ENCODE measurements around the gene CENATAC. TPM values are rescaled to one million over a fixed set of nuclear protein-coding genes. Genes with fewer than 3 reads are reported as not detected.
A peak's percentile ranks its signal among the peaks of the same experiment; 100 is the strongest.
"Not testable (repeated sequence)": the region's sequence is repeated elsewhere in the genome, so short reads cannot be mapped to it uniquely, and the experiment has no call there.

The CENATAC gene
- total RNA-seq, 2 experiments from 2014 or later = 17.4 to 18.0 TPM

DNA sequence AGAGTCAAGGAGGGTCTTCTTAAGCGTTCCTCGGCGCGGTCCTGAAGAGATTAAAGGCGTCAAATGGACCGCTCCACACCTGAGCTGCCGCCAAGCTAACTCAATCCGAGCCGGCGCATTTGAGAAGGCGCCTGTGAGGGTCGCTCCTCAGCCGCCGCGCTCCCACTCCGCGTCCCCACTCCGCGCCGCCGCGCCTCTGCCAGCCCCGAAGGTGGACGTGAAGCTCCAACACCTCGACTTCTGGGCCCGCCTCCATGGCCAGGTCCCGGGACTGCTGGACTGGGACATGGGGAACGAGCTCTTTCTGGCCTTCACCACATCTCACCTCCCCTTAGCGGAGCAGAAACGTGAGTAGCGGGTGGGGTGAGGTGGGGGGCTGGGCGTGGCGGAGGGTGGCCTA, 26.3 kb upstream of the CENATAC start, which contains the start of gene FOXR1:
FOXR1 (plus strand) TSS at position 116 of the 400 bp plus-strand sequence; CDS start at position 287, 171 bp downstream.
- CTCF ChIA-PET = interaction anchor here (0.7 kb wide), 1 partner anchor 12 kb away, joined by 3 read pairs; no protein-coding TSS in a partner anchor
- intact Hi-C loops (cut with micrococcal nuclease) = no loop called here
- no peaks in the 10 kb centered on the region for H3K9me3 Mint-ChIP-seq

DNA sequence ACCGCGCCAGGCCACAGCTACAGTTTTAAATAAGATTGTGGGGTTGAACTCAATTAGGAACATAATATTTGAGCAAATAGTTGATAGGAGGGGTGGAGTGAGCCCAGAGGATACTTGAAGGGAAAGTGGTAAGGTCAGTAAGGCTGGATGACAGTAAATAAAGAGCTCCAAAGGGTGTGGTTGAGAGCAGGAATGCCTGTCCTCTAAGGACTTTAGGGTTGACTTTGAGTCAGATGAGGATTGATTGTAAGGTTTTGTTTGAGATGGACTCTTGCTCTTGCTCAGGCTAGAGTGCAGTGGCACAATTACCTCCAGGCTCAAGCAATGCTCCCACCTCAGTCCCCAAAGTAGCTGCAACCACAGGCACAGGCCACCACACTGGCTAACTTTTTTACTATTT, 24.0 kb upstream of the CENATAC start:
- no peak overlapping the region for H3K27ac Mint-ChIP-seq
- no peaks in the 10 kb centered on the region for H3K9me3 Mint-ChIP-seq
- CTCF ChIA-PET = interaction anchor here (0.6 to 1.4 kb wide), 2 partner anchors 9 to 284 kb away, joined by 3 to 4 read pairs; no protein-coding TSS in a partner anchor

More for the DNA sequence above, 26.3 kb upstream of the CENATAC start, which contains the start of gene FOXR1:
- Mint-ChIP-seq H3K4me1 (ENCODE audit: low read depth) (no peaks in the 10 kb centered on the region), H3K36me3 (ENCODE audit: low read depth) (no peaks in the 10 kb centered on the region), H3K27me3 (ENCODE audit: low read depth) (no peaks in the 10 kb centered on the region), H3K4me3 (no peak within 1 kb of the TSS), H3K27ac (no peak within 1 kb of the TSS)
- DNase-seq = no peak

DNA sequence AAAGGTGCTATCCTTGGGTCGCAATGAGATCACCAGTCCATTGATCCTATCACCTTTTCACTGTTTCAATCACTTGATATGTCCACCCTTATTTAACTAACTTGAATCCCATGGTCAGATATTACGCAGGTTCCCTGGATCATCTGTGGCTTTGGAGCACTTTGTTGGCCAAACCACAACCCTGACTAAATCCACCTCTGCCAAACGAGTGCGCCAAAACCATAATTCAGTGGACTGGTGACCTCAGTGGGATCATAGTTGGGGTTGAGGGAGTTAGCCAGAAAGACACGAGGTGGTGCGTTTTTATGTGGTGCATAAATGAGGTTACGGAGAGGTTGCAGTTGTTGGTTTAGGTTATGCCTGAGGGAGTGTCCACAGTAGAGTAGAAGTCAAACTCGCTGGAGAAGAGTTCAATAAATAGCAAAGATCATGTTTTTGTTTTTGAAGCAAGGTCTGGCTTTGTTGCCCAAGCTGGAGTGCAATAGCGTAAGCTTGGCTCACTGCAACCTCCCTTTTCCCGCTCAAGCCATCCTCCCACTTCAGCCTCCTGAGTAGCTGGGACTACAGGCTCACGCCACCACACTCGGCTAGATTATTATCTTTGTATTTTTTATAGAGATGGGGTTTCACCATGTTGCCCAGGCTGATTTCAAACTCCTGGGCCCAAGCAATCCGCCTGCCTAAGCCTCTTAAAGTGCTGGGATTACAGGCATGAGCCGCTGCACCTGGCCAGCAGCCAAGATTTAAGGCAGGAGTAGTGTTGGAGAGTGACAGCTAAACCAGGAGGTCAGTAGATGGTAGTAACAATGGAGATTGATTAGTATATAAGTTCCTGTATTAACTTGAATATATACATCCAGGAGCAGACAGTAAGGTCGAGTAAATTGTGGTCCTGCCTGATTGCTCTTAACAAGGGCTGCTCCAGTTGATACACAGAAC, 21.9 kb upstream of the CENATAC start:
- intact Hi-C loops (cut with micrococcal nuclease) = no loop called here
- Mint-ChIP-seq H3K27me3 (ENCODE audit: low read depth) (no peaks in the 10 kb centered on the region), H3K9me3 (no peaks in the 10 kb centered on the region), H3K27ac (no peak overlapping the region), H3K4me3 (no peak overlapping the region), H3K36me3 (ENCODE audit: low read depth) (no peaks in the 10 kb centered on the region), H3K4me1 (ENCODE audit: low read depth) (no peaks in the 10 kb centered on the region)
- no peak for DNase-seq
- CTCF ChIA-PET = no interaction called here

More for the DNA sequence above, 24.0 kb upstream of the CENATAC start:
- no peak for DNase-seq
- Mint-ChIP-seq H3K4me3 (no peak overlapping the region), H3K4me1 (ENCODE audit: low read depth) (no peaks in the 10 kb centered on the region), H3K27me3 (ENCODE audit: low read depth) (no peaks in the 10 kb centered on the region), H3K36me3 (ENCODE audit: low read depth) (no peaks in the 10 kb centered on the region)
- intact Hi-C loops (cut with micrococcal nuclease) = no loop called here

DNA sequence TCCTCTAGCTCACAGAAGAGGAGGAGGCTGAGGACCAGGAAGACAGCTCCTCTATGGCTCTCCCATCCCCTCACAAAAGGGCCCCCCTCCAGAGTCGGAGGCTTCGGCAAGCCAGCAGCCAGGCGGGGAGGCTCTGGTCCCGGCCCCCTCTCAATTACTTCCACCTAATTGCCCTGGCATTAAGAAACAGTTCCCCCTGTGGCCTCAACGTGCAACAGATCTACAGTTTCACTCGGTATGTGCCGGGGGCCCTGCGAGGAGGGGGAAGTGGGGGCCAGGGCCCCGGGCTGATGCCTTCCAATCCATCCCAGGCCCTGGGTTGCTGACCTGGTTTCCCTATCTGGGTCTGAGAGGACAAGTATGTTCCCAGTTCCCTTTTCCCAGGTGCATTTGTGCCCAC, 18.5 kb upstream of the CENATAC start:
- no peaks in the 10 kb centered on the region for H3K27me3 Mint-ChIP-seq (ENCODE audit: low read depth)
- H3K27ac Mint-ChIP-seq = no peak overlapping the region
- H3K4me3 Mint-ChIP-seq = no peak overlapping the region
- no peaks in the 10 kb centered on the region for H3K4me1 Mint-ChIP-seq (ENCODE audit: low read depth)
- no peaks in the 10 kb centered on the region for H3K36me3 Mint-ChIP-seq (ENCODE audit: low read depth)
- intact Hi-C loops (cut with micrococcal nuclease) = no loop called here
- H3K9me3 Mint-ChIP-seq = no peaks in the 10 kb centered on the region
- CTCF ChIA-PET = no interaction called here
- DNase-seq = no peak

DNA sequence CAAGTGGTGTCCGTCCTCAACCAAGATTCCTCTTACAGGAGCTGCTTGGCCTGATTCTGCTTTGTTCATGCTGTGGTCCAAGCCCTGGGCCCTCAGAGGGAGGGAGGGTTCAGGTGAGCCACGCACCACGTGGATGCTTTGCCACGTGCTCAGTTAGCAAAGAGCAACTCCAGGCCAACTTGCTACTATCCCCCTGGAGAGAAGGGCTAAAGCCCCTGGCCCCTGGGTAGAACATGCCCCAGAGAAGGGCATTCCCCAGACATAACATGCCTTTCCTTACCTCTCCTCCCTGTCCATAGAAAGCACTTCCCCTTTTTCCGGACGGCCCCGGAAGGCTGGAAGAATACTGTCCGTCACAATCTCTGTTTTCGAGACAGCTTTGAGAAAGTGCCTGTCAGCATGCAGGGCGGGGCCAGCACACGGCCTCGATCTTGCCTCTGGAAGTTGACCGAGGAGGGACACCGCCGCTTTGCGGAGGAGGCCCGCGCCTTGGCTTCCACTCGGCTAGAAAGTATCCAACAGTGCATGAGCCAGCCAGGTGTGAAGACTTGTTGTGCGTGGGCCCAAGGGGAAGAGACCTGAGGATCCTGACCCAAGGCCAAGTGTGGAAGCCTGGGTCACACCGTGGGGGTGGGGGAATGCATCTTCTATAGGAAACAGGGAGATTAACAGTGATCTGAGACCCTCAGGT, 17.6 kb upstream of the CENATAC start:
- intact Hi-C loops (cut with micrococcal nuclease) = no loop called here
- CTCF ChIA-PET = no interaction called here
- no peak for DNase-seq

DNA sequence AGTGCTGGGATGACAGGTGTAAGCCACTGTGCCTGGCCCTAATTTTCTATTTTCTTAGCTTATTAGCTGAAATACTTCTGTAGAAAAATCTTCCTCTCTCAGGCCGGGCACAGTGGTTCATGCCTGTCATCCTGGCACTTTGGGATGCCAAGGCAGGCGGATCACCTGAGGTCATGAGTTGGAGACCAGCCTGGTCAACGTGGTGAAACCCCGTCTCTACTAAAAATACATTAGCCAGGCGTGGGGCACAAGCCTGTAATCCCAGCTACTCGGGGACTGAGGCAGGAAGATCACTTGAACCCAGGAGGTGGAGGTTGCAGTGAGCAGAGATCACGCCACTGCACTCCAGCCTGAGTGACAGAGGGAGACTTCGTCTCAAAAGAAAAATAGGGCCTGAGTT, 13.6 kb upstream of the CENATAC start:
- CTCF ChIA-PET = interaction anchor here (1.0 kb wide), 1 partner anchor 83 kb away, joined by 3 read pairs; the partner anchor contains the start of gene VPS11
- H3K27ac Mint-ChIP-seq; H3K27me3 Mint-ChIP-seq (ENCODE audit: low read depth); H3K4me1 Mint-ChIP-seq (ENCODE audit: low read depth); intact Hi-C loops (cut with micrococcal nuclease); H3K9me3 Mint-ChIP-seq; H3K4me3 Mint-ChIP-seq; H3K36me3 Mint-ChIP-seq (ENCODE audit: low read depth); DNase-seq: not testable (repeated sequence)

More for the DNA sequence above, 17.6 kb upstream of the CENATAC start:
- Mint-ChIP-seq H3K27ac (no peak overlapping the region), H3K27me3 (ENCODE audit: low read depth) (no peaks in the 10 kb centered on the region), H3K36me3 (ENCODE audit: low read depth) (no peaks in the 10 kb centered on the region), H3K4me1 (ENCODE audit: low read depth) (no peaks in the 10 kb centered on the region), H3K4me3 (no peak overlapping the region), H3K9me3 (no peaks in the 10 kb centered on the region)

DNA sequence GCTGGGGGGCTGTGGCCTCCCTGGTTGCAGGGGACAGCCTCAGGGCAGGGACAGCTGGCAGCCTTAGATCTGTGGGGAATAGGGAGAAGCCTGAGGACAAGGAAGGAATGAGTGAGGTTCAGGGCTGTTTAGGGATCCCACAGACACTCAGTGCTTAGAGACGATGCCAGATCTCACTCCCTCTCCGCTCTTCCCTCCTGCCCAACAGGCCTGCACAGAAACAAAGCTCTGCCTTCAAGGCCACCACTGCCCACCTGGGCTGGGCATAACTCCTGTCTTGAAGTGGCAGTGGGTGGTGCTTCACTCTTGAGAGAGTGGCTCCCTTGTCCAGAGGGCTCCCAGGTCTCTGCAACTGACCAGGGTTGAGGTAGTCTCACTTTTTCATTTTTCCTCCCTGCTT, 13.1 kb upstream of the CENATAC start:
- no peak for DNase-seq
- no peak overlapping the region for H3K4me3 Mint-ChIP-seq
- no peaks in the 10 kb centered on the region for H3K4me1 Mint-ChIP-seq (ENCODE audit: low read depth)
- no peaks in the 10 kb centered on the region for H3K9me3 Mint-ChIP-seq
- H3K36me3 Mint-ChIP-seq (ENCODE audit: low read depth) = no peaks in the 10 kb centered on the region
- H3K27me3 Mint-ChIP-seq (ENCODE audit: low read depth) = no peaks in the 10 kb centered on the region
- CTCF ChIA-PET = interaction anchor here (1.0 to 1.2 kb wide), 2 partner anchors 82 to 295 kb away, joined by 3 read pairs; partner anchors contain the start of gene VPS11
- intact Hi-C loops (cut with micrococcal nuclease) = no loop called here
- no peak overlapping the region for H3K27ac Mint-ChIP-seq

DNA sequence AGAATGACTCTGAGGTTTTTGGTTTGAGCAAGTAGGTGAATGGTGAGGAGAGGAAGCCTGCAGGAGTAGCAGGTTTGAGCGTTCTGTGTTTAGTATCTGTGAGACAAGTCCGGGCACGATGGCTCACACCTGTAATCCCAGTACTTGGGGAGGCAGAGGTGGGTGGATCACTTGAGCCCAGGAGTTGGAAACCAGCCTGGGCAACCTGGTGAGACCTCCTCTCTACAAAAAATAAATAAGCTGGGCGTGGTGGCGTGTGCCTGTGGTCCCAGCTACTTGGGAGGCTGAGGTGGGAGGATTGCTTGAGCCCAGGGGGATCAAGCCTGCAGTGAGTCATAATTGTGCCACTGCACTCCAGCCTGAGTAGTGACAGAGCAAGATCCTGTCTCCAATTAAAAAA, 9.7 kb upstream of the CENATAC start:
- no peaks in the 10 kb centered on the region for H3K27me3 Mint-ChIP-seq (ENCODE audit: low read depth)
- no peak overlapping the region for H3K4me3 Mint-ChIP-seq
- peaks cover 4% of the 10 kb centered on the region for H3K36me3 Mint-ChIP-seq (ENCODE audit: low read depth)
- no peaks in the 10 kb centered on the region for H3K9me3 Mint-ChIP-seq
- no peak overlapping the region for H3K27ac Mint-ChIP-seq
- no peaks in the 10 kb centered on the region for H3K4me1 Mint-ChIP-seq (ENCODE audit: low read depth)
- intact Hi-C loops (cut with micrococcal nuclease) = no loop called here
- CTCF ChIA-PET = no interaction called here
- DNase-seq = no peak

DNA sequence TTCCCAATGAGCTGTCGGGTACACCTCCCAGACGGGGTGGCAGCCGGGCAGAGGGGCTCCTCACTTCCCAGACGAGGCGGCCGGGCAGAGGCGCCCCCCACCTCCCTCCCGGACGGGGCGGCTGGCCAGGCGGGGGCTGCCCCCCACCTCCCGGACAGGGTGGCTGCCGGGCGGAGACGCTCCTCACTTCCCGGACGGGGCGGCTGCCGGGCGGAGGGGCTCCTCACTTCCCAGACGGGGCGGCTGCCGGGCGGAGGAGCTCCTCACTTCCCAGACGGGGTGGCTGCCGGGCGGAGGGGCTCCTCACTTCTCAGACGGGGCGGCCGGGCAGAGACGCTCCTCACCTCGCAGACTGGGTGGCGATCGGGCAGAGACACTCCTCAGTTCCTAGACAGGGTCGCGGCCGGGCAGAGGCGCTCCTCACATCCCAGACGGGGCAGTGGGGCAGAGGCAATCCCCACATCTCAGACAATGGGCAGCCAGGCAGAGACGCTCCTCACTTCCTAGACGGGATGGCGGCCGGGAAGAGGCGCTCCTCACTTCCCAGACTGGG, 6.4 kb upstream of the CENATAC start:
- H3K4me1 Mint-ChIP-seq (ENCODE audit: low read depth); H3K27ac Mint-ChIP-seq; DNase-seq; H3K9me3 Mint-ChIP-seq; CTCF ChIA-PET; intact Hi-C loops (cut with micrococcal nuclease); H3K4me3 Mint-ChIP-seq; H3K27me3 Mint-ChIP-seq (ENCODE audit: low read depth): not testable (repeated sequence)
- peaks cover 13% of the 10 kb centered on the region for H3K36me3 Mint-ChIP-seq (ENCODE audit: low read depth)

DNA sequence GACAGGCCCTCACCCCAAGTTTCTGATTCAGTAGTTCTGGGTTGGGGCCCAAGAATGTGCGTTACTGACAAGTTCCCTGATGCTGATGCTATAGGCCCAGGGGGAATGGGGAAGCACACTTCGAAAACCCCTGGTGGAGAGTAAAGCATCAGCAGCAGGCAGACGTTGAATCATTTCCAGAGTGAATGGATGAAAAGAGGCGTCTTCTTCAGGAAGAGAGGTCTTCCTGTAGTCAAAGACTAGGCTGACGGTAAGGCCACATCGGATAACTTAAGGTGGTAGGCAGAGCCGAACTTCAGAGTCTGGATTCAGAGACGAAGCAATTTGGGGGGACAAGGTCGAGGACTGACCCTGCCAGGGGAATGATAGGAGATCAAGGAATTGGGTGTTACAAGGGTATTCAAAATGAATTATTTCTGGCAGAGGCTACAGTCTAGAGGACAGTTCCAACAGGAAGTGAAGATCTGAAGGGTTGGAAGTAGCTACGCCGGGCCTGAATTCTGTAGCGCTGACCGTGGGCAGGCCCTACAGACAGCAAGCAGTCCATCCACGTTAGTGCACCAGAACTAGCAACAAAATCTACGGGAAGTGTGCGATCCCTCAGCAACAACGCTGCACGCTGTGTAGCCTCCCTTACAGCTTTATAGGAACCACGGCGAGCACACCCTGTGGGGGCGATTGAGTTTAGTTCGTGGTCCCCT, 862 bp upstream of the CENATAC start:
- peaks cover 33% of the 10 kb centered on the region for H3K4me1 Mint-ChIP-seq (ENCODE audit: low read depth)
- CTCF ChIA-PET = interaction anchor here (0.6 to 2.2 kb wide), 4 partner anchors 20 to 185 kb away, joined by 3 to 6 read pairs (median 4); no protein-coding TSS in a partner anchor

DNA sequence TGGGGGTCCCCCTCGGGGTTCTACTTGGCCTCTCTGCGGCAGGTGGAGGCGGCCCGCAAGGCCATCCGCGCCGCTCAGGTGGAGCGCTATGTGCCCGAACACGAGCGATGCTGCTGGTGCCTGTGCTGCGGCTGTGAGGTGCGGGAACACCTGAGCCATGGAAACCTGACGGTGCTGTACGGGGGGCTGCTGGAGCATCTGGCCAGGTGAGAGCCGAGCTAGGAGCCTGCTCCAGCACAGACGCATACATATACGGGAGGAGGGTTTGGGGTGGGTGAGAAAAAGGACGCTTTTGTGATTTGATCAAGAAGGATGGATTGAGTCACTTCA, 415 bp downstream of the CENATAC start:
- Mint-ChIP-seq H3K27me3 (ENCODE audit: low read depth) (no peaks in the 10 kb centered on the region), H3K36me3 (ENCODE audit: low read depth) (peaks cover 37% of the 10 kb centered on the region), H3K4me3 (peak overlapping the region; percentile 88), H3K4me1 (ENCODE audit: low read depth) (peaks cover 36% of the 10 kb centered on the region), H3K27ac (peak overlapping the region; percentile 96), H3K9me3 (no peaks in the 10 kb centered on the region)
- DNase-seq = peak; percentile 26
- intact Hi-C loops (cut with micrococcal nuclease) = loop anchor here (1.0 to 5.0 kb wide), 5 partner anchors 59 to 323 kb away; partner anchors contain the start of genes CBL, DDX6 and HYOU1
- CTCF ChIA-PET = interaction anchor here (2.1 to 2.2 kb wide), 2 partner anchors 18 to 21 kb away, joined by 5 to 6 read pairs; no protein-coding TSS in a partner anchor

More for the DNA sequence above, 862 bp upstream of the CENATAC start:
- peaks cover 34% of the 10 kb centered on the region for H3K36me3 Mint-ChIP-seq (ENCODE audit: low read depth)
- peak overlapping the region; percentile 96 for H3K27ac Mint-ChIP-seq
- H3K27me3 Mint-ChIP-seq (ENCODE audit: low read depth) = no peaks in the 10 kb centered on the region
- no peaks in the 10 kb centered on the region for H3K9me3 Mint-ChIP-seq
- peak overlapping the region; percentile 88 for H3K4me3 Mint-ChIP-seq
- intact Hi-C loops (cut with micrococcal nuclease) = loop anchor here (1.0 to 5.0 kb wide), 6 partner anchors 21 to 210 kb away; partner anchors contain the start of genes CBL, DDX6, RPS25 and SLC37A4
- DNase-seq = peak; percentile 82

Data from activated naive CD4-positive, alpha-beta T cell treated with anti-CD3 and anti-CD28 coated beads for 36 hours (primary cell).